Stimulated activated CD8-positive, alpha-beta memory T cell treated with anti-CD3 and anti-CD28 coated beads, Interleukin-12 subunit alpha, Interleukin-12 subunit beta, amount 100 ng/mL, for 24 hours (primary cell): ENCODE measurements around the gene MAL.

ENCODE experiments used
- DNase-seq: peaks from one replicate; pipeline ENCODE4 v3.0.0-alpha.2; 2020; ENCODE audit errors: extremely low read depth

Gene MAL

DNA sequence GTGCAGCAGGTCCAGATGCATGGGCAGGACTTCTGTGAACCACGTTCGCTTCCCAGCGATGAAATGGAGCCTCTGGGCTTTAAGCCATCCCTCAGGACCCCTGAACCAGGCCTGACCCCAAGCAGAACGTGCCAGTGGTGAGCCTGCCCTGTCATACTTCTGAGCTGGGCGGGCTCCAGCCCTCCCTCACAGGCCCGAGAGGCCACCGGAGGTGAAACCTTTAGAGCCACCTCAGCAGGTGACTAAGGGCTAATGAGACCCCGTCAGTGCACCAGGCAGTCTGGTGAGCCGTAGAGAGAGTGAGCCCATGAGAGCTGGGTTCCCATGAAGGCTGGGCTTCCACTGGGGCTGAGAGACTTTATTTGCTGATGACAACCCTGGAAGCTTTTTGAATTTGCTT is 8.9 kb upstream of the MAL start:
- no peak for DNase-seq

DNA sequence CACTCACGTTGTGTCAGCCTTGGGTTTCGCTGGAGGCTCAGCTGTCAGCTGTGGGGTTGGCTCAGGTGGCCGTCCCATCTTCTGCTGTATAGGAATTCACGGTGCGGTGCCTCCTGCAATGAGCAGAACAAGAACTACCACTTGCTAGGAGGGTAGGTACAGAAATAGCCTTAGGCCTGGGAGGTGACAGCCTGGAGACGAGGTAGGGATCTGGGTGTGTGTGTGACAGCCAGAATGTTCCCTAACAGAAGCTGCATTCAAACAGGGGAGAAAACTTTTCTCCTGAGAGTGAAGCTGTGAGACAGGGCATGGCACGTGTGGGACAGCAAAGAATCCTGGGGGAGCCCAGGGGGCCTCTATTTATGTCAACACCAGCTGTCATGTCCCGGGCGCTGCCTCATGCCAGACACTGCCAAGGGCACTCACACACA is 8.4 kb upstream of the MAL start:
- no peak for DNase-seq

GRCh38 chr2:95017836-95018235 is 7.7 kb upstream of the MAL start:
- DNase-seq, result no peak

DNA sequence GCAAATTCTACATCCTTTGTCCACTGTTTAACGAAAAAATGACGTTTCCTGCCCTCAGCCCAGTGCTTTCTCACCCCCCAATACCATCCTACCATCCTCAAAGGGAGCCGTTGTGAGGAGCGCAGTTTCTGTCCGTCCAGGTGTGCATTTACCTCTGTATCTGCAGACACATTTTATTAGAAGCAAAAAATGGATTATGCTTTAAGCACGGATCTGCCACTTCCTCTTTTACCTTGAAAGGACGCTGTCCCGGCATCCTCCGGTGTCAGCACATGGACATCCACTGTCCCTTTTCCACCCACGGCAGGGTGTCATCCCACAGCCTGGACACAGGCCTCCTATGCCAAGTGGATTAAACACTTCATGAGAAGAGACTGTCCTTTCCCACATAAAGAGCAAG is 7.2 kb upstream of the MAL start:
- no peak for DNase-seq

GRCh38 chr2:95018861-95019550 is 6.5 kb upstream of the MAL start:
- DNase-seq, result no peak

DNA sequence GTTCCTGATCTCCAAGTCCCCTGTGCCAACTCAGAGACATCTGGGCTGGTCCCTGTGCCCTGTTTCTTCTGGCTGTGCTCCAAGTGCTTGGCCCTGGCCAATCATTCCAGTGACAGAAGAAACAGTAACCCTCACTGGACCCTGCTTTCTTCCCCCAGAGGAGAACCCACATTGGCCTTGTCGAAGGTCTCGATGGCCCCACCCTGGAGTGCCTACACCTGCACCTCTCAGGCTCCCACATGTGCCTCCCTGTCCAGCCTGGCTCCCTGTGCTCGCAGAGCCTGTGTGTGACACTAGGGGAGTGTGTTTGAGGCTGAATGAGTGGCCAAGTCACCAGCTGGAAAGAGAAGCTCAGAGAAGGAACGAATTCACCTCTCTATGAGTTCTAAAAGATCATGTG is 5.9 kb upstream of the MAL start:
- DNase-seq, result no peak

DNA sequence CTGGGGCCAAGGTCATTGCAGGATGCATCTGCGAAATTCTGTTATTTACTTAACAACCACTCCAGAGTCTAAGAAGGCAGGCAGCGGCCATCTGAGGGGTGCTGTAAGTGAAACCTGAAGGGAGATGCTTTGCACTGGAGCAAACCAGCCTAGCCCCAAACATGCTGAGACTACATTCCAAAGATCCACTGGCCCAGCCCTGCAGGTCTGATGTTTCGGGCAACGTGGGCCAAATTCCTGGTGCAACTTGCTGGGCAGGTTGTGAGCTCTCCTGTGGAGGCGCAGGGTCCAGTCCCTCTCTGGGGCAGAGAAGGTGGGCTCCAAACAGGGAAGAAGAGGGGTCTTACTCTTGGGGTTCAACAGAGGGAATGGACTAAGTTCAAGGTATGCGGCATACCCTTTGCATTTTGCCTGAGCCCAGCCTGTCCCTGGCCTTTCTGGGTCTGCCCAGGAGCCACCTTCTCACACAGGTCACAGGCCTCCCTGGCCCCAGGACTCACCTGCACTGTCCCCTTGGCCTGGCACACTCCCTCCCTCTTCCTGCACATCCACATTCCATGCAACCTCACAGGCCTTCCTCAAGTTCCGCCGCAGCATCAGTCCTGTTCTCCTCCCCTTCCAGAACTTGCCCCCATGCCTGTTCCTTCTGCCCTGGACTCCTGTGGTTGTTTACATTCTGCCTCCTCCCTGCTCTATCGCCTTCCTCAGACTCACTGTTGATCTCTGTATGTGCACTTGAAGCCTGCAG is 5.1 kb upstream of the MAL start:
- no peak for DNase-seq

DNA sequence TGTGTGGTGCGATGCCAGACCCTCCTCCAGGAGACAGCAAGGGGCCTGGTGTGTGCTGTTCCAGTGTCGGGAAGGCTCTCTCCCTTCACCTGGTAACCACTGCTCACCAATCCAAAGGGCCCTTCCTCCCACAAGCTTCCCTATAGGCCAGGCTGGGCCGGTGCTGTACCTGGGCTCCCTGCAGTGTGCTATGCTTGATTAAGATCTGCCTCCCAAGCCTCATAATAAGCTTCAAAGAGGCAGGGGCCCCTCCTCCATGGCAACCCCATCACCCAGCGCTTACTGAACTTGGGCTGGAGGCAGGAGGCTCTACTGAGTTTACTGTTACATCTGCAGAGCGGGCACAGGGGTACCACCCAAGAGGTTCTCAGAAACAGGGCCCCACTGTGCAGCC is 4.5 kb upstream of the MAL start:
- DNase-seq, result no peak

GRCh38 chr2:95021847-95022246 is 3.7 kb upstream of the MAL start:
- DNase-seq, result no peak

DNA sequence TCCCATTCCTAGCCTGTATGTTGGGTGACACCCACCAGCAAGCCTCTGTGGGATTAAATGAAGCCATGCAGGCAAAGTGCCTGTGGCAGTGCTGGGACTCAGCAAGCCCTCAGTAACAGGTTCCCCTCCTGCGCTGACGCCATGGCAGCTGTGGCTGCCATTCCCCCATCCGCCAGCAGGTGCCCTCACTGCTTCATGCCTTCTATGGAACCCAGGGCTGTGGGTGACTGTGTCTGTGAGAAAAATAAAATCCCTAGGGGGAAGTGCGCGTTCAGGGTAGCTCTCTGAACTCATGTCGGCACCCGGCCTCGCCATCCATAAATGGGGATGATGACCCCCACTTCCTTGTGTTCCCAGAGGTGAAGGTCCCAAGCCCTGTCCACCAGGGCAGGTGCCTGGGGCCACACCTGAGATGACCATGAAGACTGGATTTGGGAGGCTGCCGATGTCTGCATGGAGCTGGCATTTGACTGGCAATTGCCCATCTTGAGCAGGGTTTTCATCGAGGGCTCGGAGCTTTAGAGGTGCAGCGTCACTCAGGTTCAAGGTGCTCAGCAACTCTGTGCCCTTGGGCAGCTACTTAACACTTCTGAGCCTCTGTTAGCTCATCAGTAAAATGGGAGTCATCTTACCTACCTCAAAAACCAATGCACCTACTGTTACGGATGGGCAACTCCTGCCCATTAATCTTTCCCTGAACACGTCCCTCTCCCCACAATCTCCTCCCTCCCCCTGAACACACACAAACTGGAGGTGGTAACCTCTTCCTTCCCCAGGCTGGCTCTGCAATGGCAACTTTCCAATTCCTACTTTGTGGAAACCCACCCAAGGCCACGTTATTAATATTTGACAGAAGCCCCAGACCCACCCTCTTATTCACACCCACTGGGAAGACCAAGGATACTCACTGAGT is 2.9 kb upstream of the MAL start:
- peak; percentile 47 for DNase-seq

DNA sequence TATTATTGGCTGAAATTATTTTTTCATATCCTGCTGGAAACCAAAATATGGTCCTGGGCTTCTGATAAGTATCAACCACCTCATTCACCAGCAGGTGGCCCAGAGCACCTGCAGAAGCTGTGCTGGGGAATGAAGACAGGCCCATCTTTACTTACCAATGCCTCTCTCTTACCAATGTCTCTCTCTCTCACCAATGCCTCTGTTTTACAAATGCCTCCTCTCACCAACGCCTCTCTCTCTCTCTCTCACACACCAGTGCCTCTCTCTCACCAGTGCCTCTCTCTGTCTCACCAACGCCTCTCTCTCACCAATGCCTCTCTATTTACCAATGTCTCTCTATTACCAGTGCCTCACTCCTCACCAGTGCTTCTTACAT is 2.3 kb upstream of the MAL start:
- DNase-seq, result no peak

- no peak for DNase-seq
These were observed 1.1 kb upstream of the MAL start for GRCh38 chr2:95024371-95024770.

GRCh38 chr2:95024960-95025405 is 525 bp upstream of the MAL start:
- no peak for DNase-seq

DNA sequence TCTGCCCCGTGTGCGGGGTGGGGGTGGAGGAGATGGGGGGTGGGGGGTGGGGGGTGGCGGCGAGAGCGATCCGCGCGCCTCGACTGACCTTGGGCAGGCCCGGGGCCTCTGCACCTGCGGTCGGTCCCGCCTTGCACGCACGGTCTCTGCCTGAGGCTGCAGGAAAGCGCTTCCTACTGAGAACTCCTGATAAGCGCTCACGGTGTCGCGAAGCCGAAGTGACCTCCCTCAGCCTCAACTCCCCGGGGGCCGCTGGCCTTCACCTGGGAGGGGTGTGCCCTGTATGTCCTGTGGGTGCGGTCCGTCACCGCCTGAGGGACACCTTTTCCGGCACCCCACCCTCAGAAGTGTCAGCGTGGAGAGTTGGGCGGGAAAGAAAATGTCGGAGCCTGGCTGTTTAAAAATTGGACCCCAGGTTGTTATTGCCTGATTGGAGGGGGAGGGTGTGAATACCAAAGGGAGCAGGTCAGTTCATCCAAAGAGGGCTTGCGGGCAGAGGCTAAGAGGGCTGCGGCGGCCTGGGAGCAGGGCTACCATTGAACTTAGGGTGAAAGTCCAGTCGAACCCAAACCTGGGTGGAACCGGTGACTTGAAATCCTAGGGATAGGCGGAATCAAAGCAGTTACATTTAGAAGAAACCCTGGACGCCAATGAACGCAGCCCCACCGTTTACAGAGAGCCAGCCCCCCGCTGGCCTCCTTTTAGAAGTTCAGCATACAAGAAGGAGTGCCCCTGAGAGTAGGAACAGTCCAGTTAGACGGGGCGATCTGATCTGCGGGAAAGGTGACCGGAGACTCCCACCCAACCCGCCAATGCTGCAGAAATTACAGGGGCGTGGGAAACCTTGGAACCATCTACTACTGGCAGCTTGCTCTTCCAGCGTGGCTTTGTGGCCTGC is 1.2 kb downstream of the MAL start:
- no peak for DNase-seq

GRCh38 chr2:95027369-95027720 is 1.8 kb downstream of the MAL start:
- no peak for DNase-seq

DNA sequence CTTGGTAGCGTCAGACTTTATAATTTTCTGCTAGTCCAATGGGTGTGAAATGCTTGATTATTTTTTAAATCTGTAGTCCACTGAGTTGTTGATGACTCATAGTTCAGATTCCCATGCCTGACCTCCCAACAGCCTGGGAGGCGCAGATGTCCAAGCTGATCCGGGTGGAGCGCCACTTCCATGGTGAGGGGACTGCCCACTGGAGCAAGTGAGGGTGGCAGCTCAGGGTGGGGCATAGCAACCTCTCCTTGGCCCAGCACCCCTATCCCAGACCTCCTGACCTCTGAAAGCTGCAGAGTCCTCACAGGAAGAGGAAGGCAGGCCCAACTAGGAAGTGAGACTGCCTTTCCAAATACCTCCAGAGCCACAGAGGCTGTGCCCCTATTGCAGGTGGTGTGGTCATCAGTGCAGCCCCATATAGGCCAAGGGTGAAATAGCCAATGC is 4.4 kb downstream of the MAL start:
- no peak for DNase-seq

DNA sequence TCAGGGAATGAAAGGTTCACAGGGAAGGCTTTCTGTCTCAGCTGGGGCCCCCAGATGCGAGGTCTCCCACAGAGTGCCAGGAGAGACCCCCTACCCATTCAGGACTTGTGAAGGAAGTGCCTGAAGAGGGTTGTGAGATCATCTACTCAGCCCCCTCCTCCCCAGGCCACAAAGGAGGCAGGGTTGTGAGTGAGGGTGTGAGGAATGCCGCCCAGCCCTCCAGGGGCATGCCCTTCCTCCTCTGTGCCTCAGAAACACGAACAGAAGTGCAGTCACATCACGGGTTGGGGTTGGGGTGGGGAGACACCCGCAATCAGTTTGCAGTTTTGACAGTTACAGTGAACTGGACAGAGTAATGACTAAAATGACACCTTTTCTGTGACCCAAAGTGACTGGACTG is 5.0 kb downstream of the MAL start:
- DNase-seq, result no peak

GRCh38 chr2:95031076-95031725 is 5.7 kb downstream of the MAL start:
- DNase-seq, result no peak

GRCh38 chr2:95031726-95032116 is 6.2 kb downstream of the MAL start:
- DNase-seq, result no peak

DNA sequence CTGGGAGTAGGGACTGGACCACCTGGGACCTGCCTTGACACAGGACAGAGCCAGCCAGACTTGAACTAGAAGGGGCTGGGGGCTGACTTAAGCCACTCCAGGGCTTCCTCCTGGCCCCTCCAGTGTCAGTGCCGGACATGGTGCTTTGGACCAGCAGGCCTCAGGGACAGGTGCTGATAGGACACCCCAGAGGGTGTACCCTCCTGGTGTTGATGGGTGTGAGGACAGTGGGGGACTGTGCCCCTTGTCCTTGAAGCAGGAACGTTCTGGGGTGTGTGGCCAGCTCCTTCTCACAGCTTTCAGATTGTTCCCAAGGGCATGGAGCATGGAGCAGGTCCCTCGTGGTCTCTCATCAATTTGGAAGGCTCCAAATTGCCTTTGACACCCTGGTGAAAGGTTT is 6.8 kb downstream of the MAL start:
- DNase-seq, result no peak
